RWPE2 (cell line): Measurements from ENCODE around the gene GMEB2.

Source experiments
- ATAC-seq: fragments of 200-7000 bp; cut with Tn5 transposase; 3 replicates; pipeline ENCODE4 v1.9.1; 2021; ENCODE audit warnings: low read depth
- DNase-seq: peaks from one replicate; pipeline ENCODE4 v3.0.0-alpha.2; 2020; ENCODE audit warnings: low spot score
- H3K27ac ChIP-seq: fragments of 450-650 bp; 2 replicates; pipeline ENCODE4 v1.5.1; 2017; ENCODE audit warnings: mild to moderate bottlenecking; ENCODE audit not compliant: poor library complexity, severe bottlenecking
- H3K27me3 ChIP-seq: fragments of 250-450 bp; sonication (Bioruptor Pico); 2 replicates; pipeline ENCODE4 v1.5.1; 2021; ENCODE audit warnings: mild to moderate bottlenecking, moderate library complexity; ENCODE audit not compliant: insufficient read depth, poor library complexity, severe bottlenecking
- H3K36me3 ChIP-seq: fragments of 250-450 bp; sonication (Bioruptor Pico); 2 replicates; pipeline ENCODE4 v1.5.1; 2020; ENCODE audit warnings: low read depth, mild to moderate bottlenecking, moderate library complexity
- H3K4me1 ChIP-seq: fragments of 250-450 bp; sonication (Bioruptor Pico); 2 replicates; pipeline ENCODE4 v1.5.1; 2021; ENCODE audit warnings: mild to moderate bottlenecking, moderate library complexity; ENCODE audit not compliant: insufficient read depth, poor library complexity, severe bottlenecking
- H3K4me3 ChIP-seq: fragments of 250-450 bp; sonication (Bioruptor Pico); 2 replicates; pipeline ENCODE4 v1.5.1; 2021; ENCODE audit warnings: mild to moderate bottlenecking, moderate library complexity; ENCODE audit not compliant: severe bottlenecking
- H3K9me3 ChIP-seq: fragments of 250-450 bp; sonication (Bioruptor Pico); 2 replicates; pipeline ENCODE4 v1.5.1; 2021; ENCODE audit warnings: mild to moderate bottlenecking, moderate library complexity; ENCODE audit not compliant: severe bottlenecking
- TF ChIP-seq, protein P1 (sequence below): fragments of 450-650 bp; IDR thresholded peaks from one replicate; pipeline ENCODE4 v1.5.1; 2017; ENCODE audit warnings: mild to moderate bottlenecking, moderate library complexity; ENCODE audit not compliant: poor library complexity, severe bottlenecking

The GMEB2 gene

DNA sequence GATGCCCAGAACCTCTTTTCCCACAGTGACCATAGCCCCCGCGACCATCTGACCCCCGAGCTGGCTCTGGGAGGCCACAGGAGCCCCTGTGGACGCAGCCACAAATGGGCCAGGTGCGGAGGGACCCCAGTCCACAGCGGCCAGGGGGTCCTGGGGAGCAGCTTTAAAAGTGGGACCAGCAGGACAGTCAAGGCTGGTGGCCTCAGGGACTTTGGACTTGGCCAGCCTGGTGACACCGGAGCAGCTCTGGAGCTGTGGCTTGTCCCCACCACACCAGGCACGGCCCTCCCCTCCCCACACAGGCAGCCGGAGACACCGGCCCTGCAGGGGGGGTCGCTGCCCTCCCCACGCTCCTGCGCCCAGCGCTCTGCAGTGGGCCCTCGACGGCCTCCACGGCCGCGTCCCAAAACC, 69.4 kb downstream of the GMEB2 start:
- H3K36me3 ChIP-seq, result peaks cover 31% of the 10 kb centered on the region
- H3K4me1 ChIP-seq, result peaks cover 7% of the 10 kb centered on the region
- no peak overlapping the region for H3K27ac ChIP-seq
- H3K27me3 ChIP-seq, result no peaks in the 10 kb centered on the region
- TF ChIP-seq, protein P1, sequence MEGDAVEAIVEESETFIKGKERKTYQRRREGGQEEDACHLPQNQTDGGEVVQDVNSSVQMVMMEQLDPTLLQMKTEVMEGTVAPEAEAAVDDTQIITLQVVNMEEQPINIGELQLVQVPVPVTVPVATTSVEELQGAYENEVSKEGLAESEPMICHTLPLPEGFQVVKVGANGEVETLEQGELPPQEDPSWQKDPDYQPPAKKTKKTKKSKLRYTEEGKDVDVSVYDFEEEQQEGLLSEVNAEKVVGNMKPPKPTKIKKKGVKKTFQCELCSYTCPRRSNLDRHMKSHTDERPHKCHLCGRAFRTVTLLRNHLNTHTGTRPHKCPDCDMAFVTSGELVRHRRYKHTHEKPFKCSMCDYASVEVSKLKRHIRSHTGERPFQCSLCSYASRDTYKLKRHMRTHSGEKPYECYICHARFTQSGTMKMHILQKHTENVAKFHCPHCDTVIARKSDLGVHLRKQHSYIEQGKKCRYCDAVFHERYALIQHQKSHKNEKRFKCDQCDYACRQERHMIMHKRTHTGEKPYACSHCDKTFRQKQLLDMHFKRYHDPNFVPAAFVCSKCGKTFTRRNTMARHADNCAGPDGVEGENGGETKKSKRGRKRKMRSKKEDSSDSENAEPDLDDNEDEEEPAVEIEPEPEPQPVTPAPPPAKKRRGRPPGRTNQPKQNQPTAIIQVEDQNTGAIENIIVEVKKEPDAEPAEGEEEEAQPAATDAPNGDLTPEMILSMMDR, result no peak
- no peaks in the 10 kb centered on the region for H3K9me3 ChIP-seq
- no peak overlapping the region for H3K4me3 ChIP-seq
- DNase-seq, result peak; percentile 83
- ATAC-seq, result no peak

DNA sequence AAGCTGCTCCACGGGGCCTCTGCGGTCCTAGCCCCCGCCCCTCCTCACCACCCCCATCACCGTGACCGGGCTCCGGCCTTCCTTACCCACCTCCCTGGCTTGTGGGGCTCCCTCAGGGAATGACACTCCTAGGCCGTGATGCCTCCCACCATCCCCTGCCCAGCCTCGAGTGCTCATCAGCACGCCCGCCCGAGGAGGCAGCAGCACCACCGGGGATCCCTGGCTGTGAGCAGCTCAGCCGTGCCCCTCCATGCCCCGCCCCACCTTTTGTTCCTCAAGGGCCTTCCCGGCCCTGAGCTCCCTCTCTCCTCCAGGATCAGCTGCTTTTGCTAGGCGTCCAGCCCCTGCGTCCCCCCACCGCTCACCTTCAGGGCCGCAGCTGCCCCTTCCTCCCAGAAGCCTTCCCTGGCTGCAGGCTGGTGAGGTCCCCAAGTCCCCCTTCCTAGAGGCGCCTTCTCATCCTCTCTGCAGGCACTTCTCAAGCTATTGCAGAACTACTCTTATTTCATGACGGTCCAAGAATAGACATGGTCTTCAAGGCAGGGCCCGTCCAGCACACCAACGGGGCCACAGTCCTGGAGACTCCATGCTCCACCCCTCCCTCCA, 69.9 kb downstream of the GMEB2 start:
- TF ChIP-seq, protein P1, result no peak
- ATAC-seq, result no peak
- no peaks in the 10 kb centered on the region for H3K27me3 ChIP-seq

GRCh38 chr20:63555661-63556381, 71.1 kb downstream of the GMEB2 start:
- Histone ChIP-seq H3K9me3 (no peaks in the 10 kb centered on the region), H3K36me3 (peaks cover 17% of the 10 kb centered on the region), H3K4me1 (peaks cover 9% of the 10 kb centered on the region), H3K27ac (no peak overlapping the region), H3K4me3 (no peak overlapping the region), H3K27me3 (no peaks in the 10 kb centered on the region)
- DNase-seq (peak; percentile 88), ATAC-seq (no peak)
- TF ChIP-seq, protein P1, result no peak

More for the DNA sequence above, 69.9 kb downstream of the GMEB2 start:
- DNase-seq, result peak; percentile 89
- H3K4me1 ChIP-seq, result peaks cover 9% of the 10 kb centered on the region
- no peak overlapping the region for H3K4me3 ChIP-seq
- no peaks in the 10 kb centered on the region for H3K9me3 ChIP-seq
- H3K36me3 ChIP-seq, result peaks cover 28% of the 10 kb centered on the region
- no peak overlapping the region for H3K27ac ChIP-seq

DNA sequence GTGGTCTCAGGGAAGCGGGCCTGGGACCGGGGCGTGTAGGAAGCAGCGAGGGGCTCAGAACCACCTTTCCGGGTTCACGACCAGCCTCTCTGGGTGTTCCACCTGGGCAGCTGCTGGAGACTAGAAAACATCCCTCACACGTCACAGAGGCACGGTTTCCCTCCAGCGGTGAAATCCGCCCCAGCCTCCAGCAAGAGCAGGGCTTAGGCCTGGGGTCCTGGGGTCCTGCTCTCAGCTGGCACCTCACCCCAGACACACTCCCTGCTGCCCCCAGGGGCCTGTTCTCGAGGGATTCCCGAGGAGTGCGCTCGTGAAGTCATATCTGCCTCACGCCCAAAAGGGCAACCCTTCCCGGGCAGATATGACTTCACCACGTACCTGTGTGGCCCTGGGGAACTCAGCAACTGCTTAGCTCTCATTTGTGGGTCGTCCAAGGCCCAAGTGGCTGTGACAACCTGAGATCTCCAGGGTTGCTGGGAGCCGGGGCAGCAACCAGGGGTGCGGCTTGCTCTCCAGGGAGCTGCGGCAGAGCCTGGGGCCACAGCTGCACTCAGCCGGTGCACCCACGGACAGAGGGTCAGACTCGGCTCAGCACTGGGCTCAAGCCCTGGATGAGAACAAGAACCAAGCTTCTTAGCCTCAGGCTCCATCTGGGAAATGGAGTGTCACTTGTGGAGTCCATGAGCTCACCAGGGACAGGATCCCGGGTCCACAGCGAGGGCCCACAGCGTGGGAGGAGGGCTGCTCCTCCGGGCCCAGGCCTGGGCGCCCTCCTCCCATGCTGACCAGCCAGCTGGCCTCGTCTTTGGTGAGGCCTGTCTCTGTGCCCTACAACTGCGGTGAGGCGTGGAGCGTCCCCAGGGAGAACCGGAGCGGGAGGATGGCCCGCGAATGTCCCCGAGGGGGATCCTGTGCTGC, 72.3 kb downstream of the GMEB2 start:
- Histone ChIP-seq H3K9me3 (no peaks in the 10 kb centered on the region), H3K4me1 (peaks cover 9% of the 10 kb centered on the region), H3K27me3 (no peaks in the 10 kb centered on the region), H3K4me3 (peak overlapping the region; percentile 47), H3K27ac (peak overlapping the region; percentile 58), H3K36me3 (peaks cover 5% of the 10 kb centered on the region)
- TF ChIP-seq, protein P1, result no peak
- ATAC-seq, result no peak
- DNase-seq, result peak; percentile 86
